GM21576 (cell line): ENCODE data around the gene SH3BP5.

Source experiments
- ATAC-seq: cut with Tn5 transposase; IDR thresholded peaks from one replicate; pipeline ENCODE4 v1.9.1; 2021; ENCODE audit warnings: mild to moderate bottlenecking, moderate library complexity; ENCODE audit not compliant: unreplicated experiment

The SH3BP5 gene

DNA sequence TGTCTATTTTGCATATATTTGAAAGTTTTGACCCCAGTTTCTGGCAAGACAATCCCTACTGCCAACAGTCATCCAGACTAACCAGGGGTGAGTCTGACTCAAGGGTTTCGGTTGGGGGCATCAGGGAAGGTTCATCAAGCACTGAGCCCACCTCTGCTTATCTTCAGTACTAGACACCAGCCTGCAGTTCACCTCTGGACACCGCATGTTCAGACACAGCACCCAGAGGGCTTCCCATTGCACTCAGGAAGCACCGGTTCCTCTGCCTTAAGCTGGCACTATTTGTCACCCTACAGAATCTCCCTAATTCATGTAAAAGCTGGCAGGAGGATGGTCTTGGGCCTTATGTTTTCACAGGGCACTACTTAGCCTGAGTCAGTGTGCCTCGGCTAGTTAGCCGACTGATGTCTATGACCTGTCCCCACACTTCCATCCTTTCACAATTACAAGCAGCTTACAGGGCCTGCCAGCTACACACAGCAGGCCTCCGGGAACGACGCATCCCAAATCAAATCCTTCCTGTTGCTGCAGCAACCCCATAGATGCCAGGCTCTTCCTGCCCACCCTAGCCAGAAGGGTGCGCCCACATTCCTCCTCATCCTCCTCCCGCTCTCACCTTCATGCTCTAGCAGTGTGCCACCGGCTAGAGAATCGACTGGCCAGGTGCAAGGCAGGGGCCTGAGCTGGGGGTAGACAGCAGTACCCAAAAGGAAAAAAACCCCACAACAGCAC is 52.5 kb downstream of the SH3BP5 start:
- no peak for ATAC-seq

DNA sequence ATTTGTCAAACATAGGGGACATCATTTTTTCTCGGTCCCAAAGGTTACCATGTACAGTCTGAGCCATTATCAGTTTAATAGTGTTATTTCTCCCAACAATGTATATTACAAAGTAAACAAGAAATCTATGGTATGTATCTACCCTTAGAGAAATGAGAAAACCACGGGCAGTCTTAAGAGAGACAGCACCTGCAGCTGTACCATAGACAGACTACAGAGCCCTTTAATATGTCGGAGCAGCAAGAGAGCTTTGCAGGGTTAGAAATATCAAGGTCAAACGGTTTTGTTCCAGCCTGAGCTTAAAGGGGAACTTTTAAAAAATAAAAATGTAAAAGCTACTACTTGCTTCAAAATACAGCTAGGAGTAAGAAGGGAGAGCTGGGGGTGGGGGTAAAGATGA is 53.2 kb downstream of the SH3BP5 start:
- ATAC-seq = no peak

DNA sequence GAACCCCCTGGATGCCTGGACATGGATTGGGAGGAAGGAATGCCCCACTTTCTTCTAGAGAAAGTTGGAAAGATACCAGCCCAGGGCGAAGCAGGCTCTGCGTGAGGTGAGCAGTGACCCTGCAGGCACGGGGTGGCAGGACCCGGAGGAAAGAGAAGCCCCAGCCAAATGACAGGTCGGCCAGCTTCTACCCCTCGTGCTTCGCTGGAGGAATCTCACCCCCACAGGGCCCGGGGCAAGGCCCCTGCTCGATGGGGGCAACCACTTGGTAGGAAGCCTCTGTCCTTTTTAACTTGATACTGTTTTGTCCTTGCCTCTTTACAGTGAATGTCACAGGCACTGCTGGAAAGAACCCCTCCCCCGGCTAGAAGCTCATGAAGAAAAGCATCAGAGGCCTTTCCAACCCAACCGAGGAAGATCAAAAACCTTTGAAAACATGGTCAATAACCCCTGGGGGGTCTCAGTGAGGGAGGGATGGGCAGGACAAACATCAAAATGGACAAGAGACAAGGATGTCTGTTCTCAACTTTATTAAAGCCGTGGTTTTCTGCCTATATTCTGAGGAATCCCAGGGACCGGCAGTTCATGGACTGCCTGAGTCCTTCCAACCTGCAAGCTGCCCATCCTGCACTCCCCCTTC is 54.4 kb downstream of the SH3BP5 start:
- ATAC-seq = no peak

DNA sequence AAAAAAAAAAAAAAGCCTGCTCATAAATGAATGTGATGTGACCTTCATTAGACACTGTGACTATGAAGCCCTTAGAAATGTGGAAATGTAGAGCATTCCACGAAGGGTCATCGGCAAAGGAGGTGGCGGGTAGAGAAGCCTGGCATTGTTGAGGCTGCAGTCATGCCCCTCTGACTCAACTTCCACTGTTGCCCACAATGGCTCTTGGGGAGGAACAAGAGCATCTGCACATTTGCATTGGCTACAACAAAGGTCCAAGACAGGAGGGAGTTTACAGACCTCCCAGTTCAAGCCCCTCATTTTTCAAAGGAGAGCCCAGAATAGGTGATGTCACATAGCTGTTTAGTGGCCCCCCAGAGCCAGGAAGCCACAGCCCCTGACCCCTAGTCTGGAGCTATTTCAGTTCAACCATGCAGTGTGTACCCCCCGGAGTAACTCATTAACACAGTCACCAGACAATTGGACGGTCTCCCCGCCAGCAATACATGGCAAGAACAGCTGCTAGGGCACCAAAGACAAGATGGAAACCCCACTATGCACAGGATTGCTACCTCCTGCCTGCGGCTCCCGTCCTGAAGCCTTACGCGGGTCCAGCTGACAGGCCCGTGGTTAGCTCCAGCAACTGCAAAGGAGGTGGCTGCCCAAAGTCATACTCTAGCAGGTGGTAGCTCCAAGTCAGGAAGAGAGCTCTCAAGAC is 56.2 kb downstream of the SH3BP5 start:
- ATAC-seq = no peak

DNA sequence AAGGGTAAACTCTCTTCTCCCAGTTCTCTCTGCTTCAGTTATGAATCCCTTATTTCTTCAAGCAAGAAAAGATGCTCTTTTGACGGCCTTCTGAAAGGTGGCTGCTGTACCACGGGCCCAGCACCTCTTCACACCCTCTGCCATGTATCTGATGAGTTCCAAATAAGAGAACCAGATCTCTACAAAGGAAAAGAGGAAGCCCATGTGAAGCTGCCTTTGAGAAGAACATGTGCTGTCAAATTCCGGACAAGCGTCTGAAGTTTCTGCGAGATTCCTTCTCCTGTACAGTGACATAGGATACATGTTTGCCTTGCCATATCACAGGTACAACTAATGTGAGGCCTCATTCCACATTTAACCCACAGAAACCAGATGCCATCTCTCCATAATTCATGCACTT is 59.2 kb downstream of the SH3BP5 start:
- ATAC-seq = no peak

DNA sequence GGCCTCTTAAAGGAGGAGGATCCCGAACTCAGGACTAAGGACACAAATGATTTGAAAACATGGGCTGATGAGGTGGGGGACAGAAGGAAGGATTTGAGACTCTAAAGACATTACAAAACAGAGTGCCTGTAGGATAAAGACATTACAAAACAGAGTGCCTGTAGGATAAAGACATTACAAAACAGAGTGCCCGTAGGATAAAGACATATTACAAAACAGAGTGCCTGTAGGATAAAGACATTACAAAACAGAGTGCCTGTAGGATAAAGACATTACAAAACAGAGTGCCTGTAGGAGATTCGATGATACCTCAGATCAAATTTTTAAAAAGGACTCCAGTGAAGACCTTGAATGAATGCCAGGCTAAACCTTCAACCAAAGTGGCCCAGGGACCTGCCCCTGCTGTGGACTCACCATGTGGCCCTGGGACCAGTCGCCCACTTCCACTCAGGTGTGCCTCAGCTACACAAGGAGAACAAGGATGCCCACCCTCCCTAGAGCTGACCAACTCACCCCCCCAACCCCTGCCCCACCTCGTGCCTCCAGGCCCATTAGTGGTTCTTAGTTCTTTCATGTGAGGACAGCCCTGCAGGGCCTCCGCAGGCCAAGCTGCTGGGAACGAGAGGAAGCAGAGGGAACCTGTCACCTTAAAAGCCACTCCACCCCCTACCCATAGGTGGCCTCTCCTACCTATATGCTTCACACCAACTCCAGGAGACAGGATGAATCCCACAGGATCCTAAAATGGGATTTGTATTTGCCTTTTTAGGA is 59.8 kb downstream of the SH3BP5 start:
- no peak for ATAC-seq

DNA sequence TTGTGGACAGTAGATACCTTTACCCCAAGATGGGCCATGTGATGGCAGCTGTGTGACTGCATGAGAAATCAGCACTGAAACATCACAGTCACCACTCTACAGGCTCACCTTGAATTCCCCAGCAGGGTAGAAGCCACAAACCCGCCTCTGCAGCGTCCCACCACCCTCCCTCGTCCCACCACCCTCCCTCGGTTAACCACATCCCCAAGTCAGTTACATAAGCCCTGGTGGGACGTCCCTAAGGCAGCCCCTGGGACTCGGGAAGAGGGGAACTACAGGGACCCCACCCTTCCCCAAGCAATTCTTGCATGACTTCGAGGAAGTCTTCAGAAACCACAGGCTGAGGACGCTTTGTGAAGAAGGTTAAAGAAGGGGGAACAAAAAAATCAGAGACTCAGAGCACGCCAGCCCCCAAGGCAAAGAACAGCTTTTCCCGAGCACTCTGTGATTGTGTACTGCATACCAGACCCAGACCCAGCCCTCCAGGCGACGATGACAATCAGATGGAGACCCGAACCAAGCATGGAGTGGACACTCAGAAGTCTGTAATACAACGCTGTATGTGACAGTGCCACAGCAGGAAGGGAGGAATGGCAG is 60.5 kb downstream of the SH3BP5 start:
- no peak for ATAC-seq

DNA sequence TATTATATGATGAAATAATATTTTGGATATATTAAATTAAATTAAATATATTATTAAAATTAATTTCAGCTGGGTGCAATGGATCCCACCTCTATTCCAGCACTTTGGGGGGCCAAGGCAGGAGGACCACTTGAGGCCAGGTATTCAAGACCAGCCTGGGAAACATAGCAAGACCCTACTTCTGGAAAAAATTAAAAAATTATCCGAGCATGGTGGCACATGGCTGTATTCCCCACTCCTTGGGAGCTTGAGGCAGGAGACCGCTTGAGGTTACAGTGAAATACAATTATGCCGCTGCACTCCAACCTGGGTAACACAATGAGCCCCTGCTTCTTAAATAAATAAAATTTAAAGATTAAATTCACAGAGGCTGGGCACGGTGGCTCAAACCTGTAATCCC is 61.4 kb downstream of the SH3BP5 start:
- ATAC-seq = no peak

DNA sequence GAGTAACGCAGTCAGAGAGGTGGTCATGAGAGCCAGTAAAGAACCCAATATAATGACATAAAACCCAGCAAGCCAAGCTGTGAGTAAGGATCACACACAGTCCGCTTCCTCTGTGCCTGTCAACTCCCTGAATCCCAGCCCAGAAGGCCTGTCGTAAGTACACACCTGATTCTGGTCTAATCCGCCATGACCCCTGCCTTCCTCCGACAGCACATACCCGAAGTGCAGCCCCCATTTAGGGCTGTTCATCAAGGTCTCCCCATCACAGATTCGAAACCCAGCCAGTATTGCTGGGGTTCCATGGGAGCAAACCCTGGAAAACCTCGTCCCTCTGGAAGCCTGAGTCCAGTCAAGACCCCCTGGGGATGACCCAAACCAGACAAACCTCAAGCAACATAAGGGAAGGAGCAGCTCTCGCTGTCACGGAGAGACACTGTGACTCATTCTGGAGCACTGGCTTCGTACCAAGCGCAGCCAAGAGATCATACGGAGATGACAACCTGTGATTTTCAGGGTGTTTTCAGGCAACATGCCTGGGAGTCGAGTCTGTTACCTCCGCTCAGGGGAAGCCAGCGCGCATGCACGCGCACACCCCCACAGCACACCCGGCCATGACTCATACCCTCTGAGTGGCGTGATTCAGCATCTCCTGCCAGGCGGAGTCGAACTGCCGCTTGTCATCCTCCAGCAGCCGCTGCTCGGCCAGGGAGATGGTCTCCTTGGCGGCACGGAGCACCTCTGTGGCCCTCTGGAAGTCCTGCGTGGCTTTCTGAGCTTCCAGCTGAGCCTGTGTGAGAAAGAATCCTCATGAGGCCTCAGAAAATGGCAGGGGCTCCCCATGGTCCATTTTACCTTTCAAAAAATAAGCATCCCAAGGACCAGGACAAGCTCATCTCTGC is 63.0 kb downstream of the SH3BP5 start:
- ATAC-seq = peak; percentile 56

DNA sequence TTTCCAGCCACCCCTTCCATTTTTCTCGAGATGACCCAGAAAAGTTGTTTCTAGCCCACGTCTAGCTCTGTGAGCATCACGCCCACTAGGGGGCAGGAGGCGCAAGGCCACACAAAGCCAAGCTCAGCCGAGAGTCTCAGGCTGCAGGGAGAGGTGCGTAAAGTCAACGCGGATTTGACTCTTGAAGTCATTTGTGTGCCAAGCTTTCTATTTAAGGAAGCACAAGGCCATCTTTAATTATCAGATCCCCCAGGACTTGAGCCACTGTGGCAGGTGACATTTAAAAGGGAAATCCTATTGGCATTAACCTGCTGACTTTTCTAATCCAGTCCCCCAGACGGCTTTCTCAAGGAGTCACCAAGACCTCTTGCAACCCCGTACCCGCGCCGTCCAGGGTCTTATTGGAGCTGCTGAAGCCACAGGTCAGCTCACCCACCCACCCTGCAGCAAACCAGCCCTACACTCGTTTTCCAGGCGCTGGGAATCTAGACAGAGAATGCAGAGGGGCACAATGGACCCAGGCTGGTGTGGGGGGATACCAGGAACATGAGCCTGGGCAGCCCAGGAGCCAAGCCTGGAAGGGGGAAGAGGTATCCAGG is 64.3 kb downstream of the SH3BP5 start:
- peak; percentile 40 for ATAC-seq

DNA sequence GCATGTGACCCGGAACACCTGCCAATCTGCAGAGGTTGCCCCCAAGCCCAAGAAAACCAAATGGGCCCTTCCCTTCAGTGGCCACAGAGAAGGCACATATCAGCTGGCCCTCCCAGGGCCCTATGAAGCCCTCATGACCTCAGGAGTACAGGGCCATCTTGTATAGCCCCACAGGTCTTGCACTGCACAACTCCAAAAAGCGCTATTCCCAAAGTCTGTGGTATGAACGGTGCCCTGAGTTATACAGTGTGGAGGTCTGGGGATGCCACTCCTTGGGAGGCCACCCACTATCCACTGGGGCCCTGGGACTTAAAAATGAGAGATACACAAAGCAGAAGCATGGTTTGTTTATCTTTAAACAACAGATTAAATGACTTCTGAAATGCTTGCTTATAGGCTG is 64.9 kb downstream of the SH3BP5 start:
- ATAC-seq = no peak

DNA sequence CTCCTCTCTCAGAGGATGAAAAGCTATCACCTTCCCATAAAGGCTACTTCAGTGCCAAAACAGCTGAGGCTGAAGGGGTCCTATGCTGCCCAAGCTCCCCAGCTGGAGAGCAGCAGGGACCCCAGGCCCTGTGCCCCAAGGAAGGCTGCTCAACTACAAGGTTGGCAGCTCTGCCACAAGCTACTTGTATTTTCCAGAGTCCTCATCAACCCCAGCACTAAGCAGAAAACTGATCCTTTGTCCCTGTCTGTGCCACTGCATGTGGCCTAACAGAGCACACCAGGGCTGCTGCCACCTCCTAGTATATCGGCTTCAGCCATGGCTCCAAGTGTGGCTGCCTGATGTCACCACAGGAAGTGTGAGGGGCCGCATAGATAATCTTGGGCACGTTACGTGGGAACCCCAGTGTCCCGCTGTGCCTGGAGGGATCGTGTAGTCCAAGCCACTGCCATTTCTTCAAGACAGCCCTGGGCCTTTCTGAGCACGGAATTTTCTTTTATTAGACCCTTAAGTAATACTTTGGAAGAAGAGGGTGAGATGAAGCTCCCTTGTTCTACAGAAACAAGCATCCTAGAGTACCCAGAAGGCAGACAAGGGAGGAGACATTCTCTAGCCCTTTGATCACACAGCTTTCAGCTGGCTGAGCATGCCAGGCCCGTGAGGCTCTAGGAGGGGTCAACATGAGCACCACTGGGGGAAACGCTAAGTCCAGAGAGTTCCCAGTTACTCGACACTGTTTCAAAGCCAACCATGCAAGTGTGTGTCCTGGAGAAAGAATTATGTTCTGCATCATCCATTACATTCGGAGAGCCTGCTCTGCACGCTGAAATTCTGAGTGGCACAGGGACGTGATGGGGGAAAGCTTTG is 65.6 kb downstream of the SH3BP5 start:
- ATAC-seq = no peak

DNA sequence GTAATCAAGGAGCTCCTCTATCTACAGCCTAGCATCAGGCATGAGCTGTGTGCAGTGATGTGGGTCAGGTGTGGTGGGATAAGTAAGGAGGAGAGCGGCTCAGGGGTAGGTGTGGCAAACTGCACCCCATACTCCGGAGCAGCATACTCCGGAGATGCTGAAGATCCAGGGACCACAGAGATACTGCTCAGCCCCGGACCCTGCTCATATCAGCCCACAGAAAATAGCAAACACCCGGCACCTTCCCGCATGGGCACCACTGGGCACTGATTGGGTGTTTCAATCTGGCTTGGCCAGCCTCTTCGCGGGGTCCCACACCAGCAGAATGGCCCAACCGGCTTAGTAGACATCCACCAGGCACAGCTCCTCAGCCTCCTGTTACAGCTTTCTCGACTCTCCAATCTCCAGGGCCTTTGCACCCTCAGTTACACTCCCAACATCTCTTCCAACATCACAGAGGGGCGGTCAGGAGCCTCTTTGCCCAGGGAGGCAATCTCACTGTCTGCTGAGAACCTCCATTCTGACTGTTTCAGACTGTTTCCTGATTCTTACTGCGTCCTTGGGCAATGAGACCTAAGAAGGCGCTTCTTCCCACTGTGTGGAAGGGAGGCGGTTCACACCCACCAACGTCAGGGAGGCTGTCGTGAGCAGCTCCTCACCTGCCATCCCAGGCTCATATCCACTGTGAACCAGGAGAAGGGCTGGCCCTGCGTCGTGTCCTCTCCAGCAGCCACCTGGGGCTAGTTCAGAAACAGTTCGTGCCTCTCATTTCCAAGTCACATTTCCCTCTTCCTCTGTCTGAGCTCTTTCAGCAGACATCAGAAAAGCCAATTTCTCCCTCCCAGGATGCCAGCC is 66.5 kb downstream of the SH3BP5 start:
- no peak for ATAC-seq

DNA sequence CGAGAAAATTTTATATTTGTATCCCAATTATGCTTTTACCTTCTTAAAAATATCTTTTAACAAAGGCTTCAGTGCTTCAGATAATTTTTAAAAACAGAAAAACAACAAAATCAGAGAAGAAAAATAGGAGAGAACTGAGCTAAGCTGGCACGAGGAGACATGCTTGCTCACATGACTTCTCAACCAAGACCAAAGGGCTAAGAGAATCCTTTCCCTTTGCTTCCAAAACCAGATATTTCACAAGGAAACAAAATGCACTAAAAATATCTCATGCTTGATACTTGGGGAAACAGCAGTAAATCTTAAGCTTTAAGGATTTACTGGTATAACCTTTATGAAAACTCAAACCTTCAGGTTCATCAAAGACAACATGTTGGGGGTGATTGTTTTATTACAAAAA is 67.9 kb downstream of the SH3BP5 start:
- ATAC-seq = no peak

DNA sequence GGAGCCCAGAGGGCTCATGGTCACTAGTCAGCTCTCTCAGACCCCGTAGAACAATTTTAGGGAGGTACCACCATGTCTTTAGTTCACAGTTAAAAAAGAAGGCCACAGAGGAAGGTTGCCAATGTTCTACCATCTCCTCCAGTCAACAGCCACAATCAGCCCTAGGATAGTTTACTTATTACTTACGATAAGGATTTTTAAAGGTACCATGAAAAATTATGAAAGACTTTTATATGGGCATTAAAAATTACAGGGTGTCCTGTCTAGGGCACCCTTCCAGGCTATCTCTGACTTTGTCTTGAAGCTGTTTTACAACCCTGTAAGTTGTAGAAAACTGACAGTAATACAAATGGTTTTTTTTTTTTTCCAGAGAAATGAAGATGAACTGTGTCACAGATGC is 68.5 kb downstream of the SH3BP5 start:
- ATAC-seq = no peak

DNA sequence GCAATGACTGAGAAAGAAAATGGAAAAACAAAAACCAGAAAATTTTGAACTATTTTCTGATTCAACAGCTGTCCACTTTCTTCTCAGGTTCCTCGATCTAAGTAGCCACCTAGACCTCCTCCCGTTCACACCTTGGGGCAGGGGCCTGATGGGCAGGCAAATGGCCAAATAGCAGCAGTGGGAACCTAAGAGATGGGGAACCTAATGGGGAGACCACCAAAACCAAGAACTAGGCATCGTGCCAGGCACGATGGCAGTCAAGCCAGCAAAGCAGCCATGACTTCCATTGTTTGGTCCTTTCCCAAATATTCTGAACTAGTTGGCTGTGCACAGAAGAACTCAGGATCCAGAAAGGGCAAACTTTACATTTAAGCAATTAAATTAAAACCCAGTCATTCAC is 69.3 kb downstream of the SH3BP5 start:
- no peak for ATAC-seq

DNA sequence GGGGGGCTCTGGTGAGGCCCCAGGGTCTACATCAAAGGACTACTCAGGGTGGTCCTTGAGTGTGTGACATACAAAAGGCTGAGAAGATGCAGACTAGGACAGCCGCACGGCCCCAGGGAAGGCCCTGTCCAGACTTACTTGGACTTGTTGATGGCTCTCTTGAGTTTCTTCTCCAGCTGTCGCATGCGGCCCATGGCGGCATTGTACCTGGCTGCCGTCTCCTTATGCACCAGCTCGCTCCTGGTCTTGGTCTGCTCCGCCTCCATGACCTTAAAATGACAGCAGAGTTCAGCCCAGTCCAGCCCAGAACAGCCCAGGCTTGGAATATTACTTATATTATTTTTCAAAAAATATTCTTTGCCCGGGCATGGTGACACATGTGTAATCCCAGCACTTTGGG is 70.4 kb downstream of the SH3BP5 start:
- no peak for ATAC-seq

DNA sequence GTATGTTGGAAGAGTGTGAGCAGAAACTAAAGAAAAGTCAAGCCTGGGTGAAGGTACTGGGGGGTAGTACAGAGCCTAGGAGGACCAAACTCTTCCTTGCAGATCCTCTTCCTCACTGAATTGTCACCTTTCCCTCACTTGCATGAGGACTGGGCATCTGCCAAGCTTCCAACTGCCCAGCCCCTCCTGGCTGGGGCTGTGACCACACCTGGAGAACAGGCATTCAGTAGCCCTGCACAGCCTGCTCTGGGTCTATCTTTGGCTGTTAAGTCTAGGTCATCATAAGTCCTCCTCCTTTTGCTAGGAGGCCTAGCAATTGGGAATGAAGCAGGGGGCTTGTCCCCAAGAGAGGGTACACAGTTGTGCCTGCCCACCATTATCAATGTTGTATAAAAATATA is 71.1 kb downstream of the SH3BP5 start:
- no peak for ATAC-seq
